ENCODE measurements around the gene SVIL.
"Not testable (repeated sequence)": the region's sequence is repeated elsewhere in the genome, so short reads cannot be mapped to it uniquely, and the experiment has no call there.

Gene SVIL

DNA sequence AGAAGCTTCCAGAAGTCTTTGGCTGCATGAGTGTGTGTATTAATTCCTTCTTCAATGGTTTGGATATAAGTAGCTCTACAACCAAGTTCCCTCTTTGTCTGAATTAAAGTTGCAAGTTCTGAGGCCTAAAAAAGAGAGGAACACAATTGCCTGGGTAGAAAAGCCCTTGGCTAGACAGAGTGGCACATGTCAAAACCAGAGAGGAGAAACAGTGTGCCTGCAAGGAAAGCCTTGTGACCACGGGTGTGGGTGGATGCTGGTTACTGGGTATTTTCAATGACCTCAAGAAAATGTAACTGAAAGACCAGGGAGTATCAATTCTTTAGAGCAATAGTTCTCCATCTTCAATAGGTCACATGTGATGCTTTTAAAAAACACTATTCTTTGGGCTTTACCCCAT lies 148.3 kb downstream of the SVIL start:
- DNase-seq (ENCODE audit: low read depth), result no peak
- H3K4me3 ChIP-seq (ENCODE audit: low read depth, low read length), result no peak overlapping the region
- TF ChIP-seq, protein P1, sequence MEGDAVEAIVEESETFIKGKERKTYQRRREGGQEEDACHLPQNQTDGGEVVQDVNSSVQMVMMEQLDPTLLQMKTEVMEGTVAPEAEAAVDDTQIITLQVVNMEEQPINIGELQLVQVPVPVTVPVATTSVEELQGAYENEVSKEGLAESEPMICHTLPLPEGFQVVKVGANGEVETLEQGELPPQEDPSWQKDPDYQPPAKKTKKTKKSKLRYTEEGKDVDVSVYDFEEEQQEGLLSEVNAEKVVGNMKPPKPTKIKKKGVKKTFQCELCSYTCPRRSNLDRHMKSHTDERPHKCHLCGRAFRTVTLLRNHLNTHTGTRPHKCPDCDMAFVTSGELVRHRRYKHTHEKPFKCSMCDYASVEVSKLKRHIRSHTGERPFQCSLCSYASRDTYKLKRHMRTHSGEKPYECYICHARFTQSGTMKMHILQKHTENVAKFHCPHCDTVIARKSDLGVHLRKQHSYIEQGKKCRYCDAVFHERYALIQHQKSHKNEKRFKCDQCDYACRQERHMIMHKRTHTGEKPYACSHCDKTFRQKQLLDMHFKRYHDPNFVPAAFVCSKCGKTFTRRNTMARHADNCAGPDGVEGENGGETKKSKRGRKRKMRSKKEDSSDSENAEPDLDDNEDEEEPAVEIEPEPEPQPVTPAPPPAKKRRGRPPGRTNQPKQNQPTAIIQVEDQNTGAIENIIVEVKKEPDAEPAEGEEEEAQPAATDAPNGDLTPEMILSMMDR (IDR thresholded peaks at IDR 0.05; ENCODE audit: low read depth, low read length, missing control alignments), result no peak
- in situ Hi-C loops (cut with HindIII; ENCODE audit: low sequenced_read_pairs), result no loop called here

DNA sequence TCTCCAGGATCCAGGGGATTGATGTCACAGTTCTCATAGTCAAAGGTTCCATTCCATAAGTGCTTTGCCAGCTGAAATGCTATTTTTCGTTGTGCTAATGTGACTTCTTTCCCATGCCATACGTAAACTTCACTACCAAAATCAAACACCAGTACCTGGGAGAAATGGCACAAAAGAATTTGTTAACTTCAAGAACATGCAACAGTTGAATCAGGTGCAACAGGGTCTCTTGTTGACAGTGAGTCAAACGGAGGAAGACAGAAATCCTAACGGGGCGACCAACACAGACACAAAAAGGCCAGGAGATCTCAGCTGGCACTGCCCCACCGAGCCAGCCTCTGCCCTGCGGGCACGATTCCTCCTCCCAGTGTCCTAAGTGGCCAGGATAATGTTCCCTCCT lies 150.1 kb downstream of the SVIL start:
- H3K4me3 ChIP-seq (ENCODE audit: low read depth, low read length); DNase-seq (ENCODE audit: low read depth); in situ Hi-C loops (cut with HindIII; ENCODE audit: low sequenced_read_pairs): not testable (repeated sequence)

DNA sequence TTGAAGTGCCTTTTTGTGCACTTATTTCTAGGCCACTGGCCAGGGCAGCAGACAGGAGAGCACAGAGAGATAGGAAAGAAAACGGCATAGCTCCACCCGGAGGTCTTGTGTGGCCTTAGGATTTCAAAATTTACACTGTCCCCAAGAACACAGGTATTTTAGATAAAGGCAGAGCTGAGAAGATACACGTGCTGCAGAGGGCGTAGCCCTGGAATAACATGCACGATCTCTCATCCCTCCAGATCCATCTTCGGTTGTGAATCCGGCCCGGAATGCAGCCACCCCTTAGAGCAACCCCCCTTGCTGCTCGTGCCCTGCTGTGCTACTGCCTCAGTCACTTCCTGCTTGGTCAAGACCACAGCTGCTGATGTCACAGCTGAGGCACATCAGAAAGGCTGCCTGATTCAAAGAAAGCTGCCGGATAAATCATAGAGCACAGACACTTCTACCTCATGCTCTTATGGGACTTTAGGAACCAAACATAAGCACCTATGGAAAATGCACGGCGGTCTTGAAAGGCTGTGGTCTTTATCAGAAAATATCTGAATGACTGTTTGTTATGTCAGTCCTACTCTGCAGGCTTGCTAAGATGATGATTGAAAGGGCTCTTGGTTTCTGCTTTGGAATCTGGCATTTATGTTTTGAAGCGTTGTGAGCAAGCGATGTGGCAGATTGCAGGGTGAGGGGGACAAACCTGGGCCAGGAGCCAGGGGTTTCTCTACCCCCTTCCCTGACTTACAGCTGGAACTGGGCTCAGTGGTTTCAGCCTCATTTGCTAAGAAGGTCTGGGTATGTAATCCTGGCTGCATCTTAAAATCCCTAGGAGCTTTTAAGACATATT lies 152.0 kb downstream of the SVIL start:
- in situ Hi-C loops (cut with HindIII; ENCODE audit: low sequenced_read_pairs), result no loop called here
- H3K4me3 ChIP-seq (ENCODE audit: low read depth, low read length), result no peak overlapping the region
- TF ChIP-seq, protein P1 (IDR thresholded peaks at IDR 0.05; ENCODE audit: low read depth, low read length, missing control alignments), result peak; percentile 10
- DNase-seq (ENCODE audit: low read depth), result peak; percentile 54

DNA sequence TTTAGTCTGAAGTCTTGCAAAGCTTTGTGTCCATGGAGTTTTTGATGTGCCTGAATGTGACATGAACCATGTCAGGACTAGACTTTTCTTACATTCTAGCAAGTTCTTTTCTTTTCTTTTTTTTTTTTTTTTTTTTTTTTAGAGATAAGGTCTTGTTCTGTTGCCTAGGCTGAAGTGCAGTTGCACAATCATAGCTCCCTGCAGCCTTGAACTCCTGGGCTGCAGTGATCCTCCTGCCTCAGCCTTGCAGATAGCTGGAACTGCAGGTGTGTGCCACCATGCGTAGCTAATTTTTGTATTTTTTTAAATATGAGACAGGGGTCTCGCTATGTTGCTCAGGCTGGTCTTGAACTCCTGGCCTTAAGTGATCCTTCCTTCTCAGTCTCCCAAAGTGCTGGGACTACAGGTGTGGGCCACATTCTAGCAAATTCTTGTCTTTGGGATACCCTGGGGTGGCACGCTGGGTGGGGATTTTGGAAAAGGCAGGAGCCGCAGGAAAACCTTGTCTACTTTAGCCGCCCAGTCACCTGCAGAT lies 152.8 kb downstream of the SVIL start:
- H3K4me3 ChIP-seq (ENCODE audit: low read depth, low read length), result no peak overlapping the region
- no peak for DNase-seq (ENCODE audit: low read depth)
- in situ Hi-C loops (cut with HindIII; ENCODE audit: low sequenced_read_pairs), result no loop called here
- TF ChIP-seq, protein P1 (IDR thresholded peaks at IDR 0.05; ENCODE audit: low read depth, low read length, missing control alignments), result no peak

DNA sequence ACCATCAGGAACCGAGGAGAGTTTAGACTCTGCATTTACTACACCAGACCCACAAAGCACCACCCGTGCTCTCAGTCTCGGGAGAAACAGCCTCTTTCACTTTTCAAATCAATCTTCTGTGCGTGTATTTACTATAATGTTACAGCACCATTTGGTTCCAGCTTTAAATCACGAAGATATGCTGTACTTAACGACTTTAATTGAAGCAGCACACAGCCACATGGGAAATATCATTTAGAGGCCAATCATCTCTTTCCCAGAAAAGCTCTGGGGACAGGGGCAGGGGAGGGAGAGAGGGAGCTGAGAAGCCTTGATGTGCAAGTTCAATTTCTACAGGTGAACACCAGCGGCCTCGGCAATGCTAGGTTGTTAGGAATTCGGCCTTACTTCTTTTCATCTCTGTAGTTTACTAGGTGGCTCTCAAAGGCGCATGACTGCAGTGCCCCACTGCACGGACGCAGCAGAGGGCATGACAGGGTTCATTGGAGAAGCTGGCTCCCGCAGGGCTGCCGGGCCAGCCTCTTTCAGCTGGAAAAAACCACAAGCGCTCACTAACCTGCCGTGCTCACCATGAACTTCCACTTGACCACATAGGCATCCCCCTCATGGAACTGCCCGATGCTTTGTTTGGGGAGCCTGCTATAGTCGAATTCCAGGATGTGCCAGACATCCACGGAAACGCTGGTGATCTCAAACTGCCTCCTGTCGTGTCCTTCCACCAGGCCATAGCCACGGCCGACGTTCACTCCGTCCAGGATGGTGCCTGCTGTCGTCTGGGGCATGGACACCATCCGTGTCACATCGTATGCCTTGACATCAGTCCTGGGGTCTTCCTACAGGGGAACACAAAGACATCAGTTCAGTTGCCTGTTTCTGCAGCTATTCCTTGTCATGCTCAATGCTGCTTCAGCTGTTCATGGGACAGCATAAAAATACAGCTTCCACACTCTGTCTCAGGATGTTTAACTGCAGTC lies 154.5 kb downstream of the SVIL start:
- no peak for DNase-seq (ENCODE audit: low read depth)
- no peak overlapping the region for H3K4me3 ChIP-seq (ENCODE audit: low read depth, low read length)
- in situ Hi-C loops (cut with HindIII; ENCODE audit: low sequenced_read_pairs), result no loop called here

DNA sequence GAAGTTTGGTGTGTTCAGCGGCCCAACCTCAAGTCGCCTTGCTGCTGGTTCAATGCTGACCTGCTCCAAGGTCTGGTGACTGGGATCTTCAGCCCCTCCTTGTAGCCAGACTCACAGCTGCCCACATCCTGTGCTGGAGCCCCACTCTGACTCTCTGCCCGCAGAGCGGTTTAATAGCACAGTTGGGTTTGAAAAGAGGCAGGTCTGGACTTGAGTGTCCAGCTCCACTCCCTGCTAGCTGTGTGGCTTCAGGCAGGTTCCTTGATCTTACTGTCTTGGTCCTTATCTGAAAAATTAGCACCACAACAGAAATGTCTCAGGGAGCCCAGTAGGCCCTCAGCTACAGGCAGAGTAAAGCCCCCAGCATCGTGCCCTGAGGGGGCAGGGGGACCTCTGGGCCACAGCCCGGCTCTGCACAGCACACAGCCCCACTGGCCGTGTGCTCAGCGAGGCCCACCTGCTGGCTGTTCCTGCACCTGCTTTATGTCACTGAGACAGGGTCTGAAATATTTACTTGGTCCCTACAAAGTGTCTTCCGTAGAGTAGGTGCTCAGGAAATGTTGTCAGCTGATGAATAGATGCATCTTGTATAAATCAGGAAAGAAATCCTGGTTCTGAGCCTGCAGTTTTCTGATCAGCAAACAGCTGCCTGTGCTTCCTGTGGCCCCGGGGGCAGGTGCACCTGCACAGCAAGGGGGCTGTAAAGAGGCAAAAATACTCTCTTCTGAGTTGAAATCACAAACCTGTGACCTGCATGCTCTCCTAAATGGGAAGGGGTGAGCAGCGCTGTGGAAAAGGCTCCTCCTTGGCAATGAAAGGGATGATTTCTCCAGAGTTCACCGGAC lies 155.5 kb downstream of the SVIL start:
- TF ChIP-seq, protein P1 (IDR thresholded peaks at IDR 0.05; ENCODE audit: low read depth, low read length, missing control alignments), result no peak
- peak; percentile 47 for DNase-seq (ENCODE audit: low read depth)
- in situ Hi-C loops (cut with HindIII; ENCODE audit: low sequenced_read_pairs), result no loop called here
- no peak overlapping the region for H3K4me3 ChIP-seq (ENCODE audit: low read depth, low read length)

More for the DNA sequence above, 154.5 kb downstream of the SVIL start:
- TF ChIP-seq, protein P1 (IDR thresholded peaks at IDR 0.05; ENCODE audit: low read depth, low read length, missing control alignments), result no peak
